Neutrophil (primary cell): ENCODE measurements around the gene FSCN2.
A peak's percentile ranks its signal among the peaks of the same experiment; 100 is the strongest.

ENCODE experiments used
- H3K27ac ChIP-seq: fragments of 200-600 bp; sonication (generic); 2 replicates; pipeline ENCODE4 v1.5.1; 2016; ENCODE audit warnings: mild to moderate bottlenecking, moderate library complexity
- H3K27me3 ChIP-seq: fragments of 200-600 bp; sonication (generic); 2 replicates; pipeline ENCODE4 v1.6.0; 2016; ENCODE audit warnings: mild to moderate bottlenecking
- H3K36me3 ChIP-seq: fragments of 200-600 bp; sonication (generic); 2 replicates; pipeline ENCODE4 v1.5.1; 2017
- H3K4me1 ChIP-seq, 2 experiments: fragments of 200-600 bp in 1 of 2; sonication (generic) in 1 of 2; 1 replicate in 1 of 2; 2 replicates in 1 of 2; pipeline versions ENCODE4 v1.5.1 to v1.6.1; 2013 to 2016; ENCODE audit warnings: low read depth in 1 of 2, low read length in 1 of 2, mild to moderate bottlenecking in 1 of 2, moderate library complexity in 1 of 2; ENCODE audit not compliant: control insufficient read depth in 1 of 2, insufficient read depth in 1 of 2
- H3K4me3 ChIP-seq, 2 experiments: fragments of 200-600 bp in 1 of 2; sonication (generic) in 1 of 2; 1 replicate in 1 of 2; 2 replicates in 1 of 2; pipeline ENCODE4 v1.5.1; 2013 to 2016; ENCODE audit warnings: low read depth in 1 of 2, low read length in 1 of 2, mild to moderate bottlenecking in 1 of 2, moderate library complexity in 1 of 2
- H3K9me3 ChIP-seq: fragments of 200-600 bp; sonication (generic); 2 replicates; pipeline ENCODE4 v1.5.1; 2016
- CTCF ChIP-seq: fragments of 200-600 bp; sonication (generic); IDR thresholded peaks from 2 replicates; pipeline ENCODE4 v1.5.1; 2016; ENCODE audit warnings: antibody characterized with exemption

FSCN2 gene

GRCh38 chr17:81574643-81574956 is 46.4 kb downstream of the FSCN2 start:
- no peak overlapping the region for H3K4me3 ChIP-seq
- no peaks in the 10 kb centered on the region for H3K9me3 ChIP-seq
- no peak for TF ChIP-seq CTCF
- peaks cover 18 to 21% of the 10 kb centered on the region in 2 experiments for H3K4me1 ChIP-seq
- H3K36me3 ChIP-seq: peaks cover 67% of the 10 kb centered on the region
- no peak overlapping the region for H3K27ac ChIP-seq
- H3K27me3 ChIP-seq: no peaks in the 10 kb centered on the region

- no peak for TF ChIP-seq CTCF
- H3K9me3 ChIP-seq: no peaks in the 10 kb centered on the region
- no peak overlapping the region for H3K4me3 ChIP-seq
- no peak overlapping the region for H3K27ac ChIP-seq
- no peaks in the 10 kb centered on the region for H3K27me3 ChIP-seq
- H3K4me1 ChIP-seq: peaks cover 18 to 21% of the 10 kb centered on the region in 2 experiments
- peaks cover 67% of the 10 kb centered on the region for H3K36me3 ChIP-seq
Measured at GRCh38 chr17:81575836-81576235, 47.7 kb downstream of the FSCN2 start.

- no peaks in the 10 kb centered on the region for H3K27me3 ChIP-seq
- peaks cover 18 to 21% of the 10 kb centered on the region in 2 experiments for H3K4me1 ChIP-seq
- H3K4me3 ChIP-seq: peak overlapping the region in 1 of 2 experiments; percentile 12
- no peak for TF ChIP-seq CTCF
- peaks cover 65% of the 10 kb centered on the region for H3K36me3 ChIP-seq
- H3K27ac ChIP-seq: peak overlapping the region; percentile 78
- no peaks in the 10 kb centered on the region for H3K9me3 ChIP-seq
Measured at GRCh38 chr17:81576621-81577277, 48.6 kb downstream of the FSCN2 start.

GRCh38 chr17:81577278-81578000 is 49.3 kb downstream of the FSCN2 start:
- Histone ChIP-seq H3K9me3 (no peaks in the 10 kb centered on the region), H3K27me3 (no peaks in the 10 kb centered on the region), H3K4me3 (peak overlapping the region in 1 of 2 experiments; percentile 12), H3K4me1 (peaks cover 18 to 21% of the 10 kb centered on the region in 2 experiments), H3K36me3 (peaks cover 65% of the 10 kb centered on the region), H3K27ac (peak overlapping the region; percentile 78)
- no peak for TF ChIP-seq CTCF

- peaks cover 68% of the 10 kb centered on the region for H3K36me3 ChIP-seq
- H3K9me3 ChIP-seq: no peaks in the 10 kb centered on the region
- peak overlapping the region; percentile 78 for H3K27ac ChIP-seq
- no peak overlapping the region for H3K4me3 ChIP-seq
- TF ChIP-seq CTCF: no peak
- peaks cover 18 to 21% of the 10 kb centered on the region in 2 experiments for H3K4me1 ChIP-seq
- no peaks in the 10 kb centered on the region for H3K27me3 ChIP-seq
Measured at GRCh38 chr17:81578038-81578441, 49.9 kb downstream of the FSCN2 start.
